ENCODE measurements around the gene FAM174B. TPM values are rescaled to one million over a fixed set of nuclear protein-coding genes. Genes with fewer than 3 reads are reported as not detected.
A peak's percentile ranks its signal among the peaks of the same experiment; 100 is the strongest.

FAM174B gene
- total and polyA plus RNA-seq, 4 donors: 2.5 to 4.5 (median 3.8) TPM

GRCh38 chr15:92657486-92657885, 1.9 kb upstream of the FAM174B start:
- H3K9ac ChIP-seq (ENCODE audit: low read depth in 1 of 2, low read length in 2 of 2): no peak overlapping the region
- WGBS: 95% methylated on average over 5 of the region's 5 CpGs
- H3K27ac ChIP-seq (ENCODE audit: low read depth in 1 of 2, low read length in 2 of 2): no peak overlapping the region
- H3K4me1 ChIP-seq (ENCODE audit: control insufficient read depth in 4 of 4, insufficient read depth in 4 of 4, low read length in 3 of 4): peaks cover 3 to 10% (median 8%) of the 10 kb centered on the region in 4 donors
- H3K36me3 ChIP-seq (ENCODE audit: control insufficient read depth in 4 of 4, insufficient read depth in 3 of 4, low read depth in 1 of 4, low read length in 3 of 4): no peaks in the 10 kb centered on the region
- H3K9me3 ChIP-seq (ENCODE audit: control insufficient read depth in 4 of 4, low read length in 3 of 4): no peaks in the 10 kb centered on the region
- peaks cover 0 to 2% (median 0%) of the 10 kb centered on the region in 4 donors for H3K27me3 ChIP-seq (ENCODE audit: control insufficient read depth in 4 of 4, insufficient read depth in 4 of 4, low read length in 3 of 4)
- TF ChIP-seq RAD21 (IDR thresholded peaks at IDR 0.05) (no peak), ZBTB33 (IDR thresholded peaks at IDR 0.05) (no peak), JUND (IDR thresholded peaks at IDR 0.05) (no peak), RXRA (IDR thresholded peaks at IDR 0.05) (no peak), YY1 (IDR thresholded peaks at IDR 0.05) (no peak), ATF3 (IDR thresholded peaks at IDR 0.05) (no peak), SP1 (IDR thresholded peaks at IDR 0.05) (no peak), FOXA1 (IDR thresholded peaks at IDR 0.05) (no peak), FOXA2 (IDR thresholded peaks at IDR 0.05) (no peak), HNF4G (IDR thresholded peaks at IDR 0.05) (no peak), REST (IDR thresholded peaks at IDR 0.05) (no peak), NR2F2 (IDR thresholded peaks at IDR 0.05) (no peak), CTCF (IDR thresholded peaks at IDR 0.05; ENCODE audit: low read depth, low read length, missing input control) (no peak), EGR1 (IDR thresholded peaks at IDR 0.05; ENCODE audit: low read depth in 2 of 2) (no peak), GABPA (IDR thresholded peaks at IDR 0.05 in 1 of 2, conservative IDR thresholded peaks at IDR 0.05 in 1 of 2) (no peak), HNF4A (conservative IDR thresholded peaks at IDR 0.05) (no peak)
- H3K4me3 ChIP-seq (ENCODE audit: low read depth in 1 of 3, low read length in 3 of 3): no peak overlapping the region
- no peak for DNase-seq (ENCODE audit: low spot score)

- H3K27me3 ChIP-seq (ENCODE audit: control insufficient read depth in 4 of 4, insufficient read depth in 4 of 4, low read length in 3 of 4): peaks cover 0 to 2% (median 0%) of the 10 kb centered on the region in 4 donors
- peaks cover 3 to 10% (median 8%) of the 10 kb centered on the region in 4 donors for H3K4me1 ChIP-seq (ENCODE audit: control insufficient read depth in 4 of 4, insufficient read depth in 4 of 4, low read length in 3 of 4)
- no peak overlapping the region for H3K9ac ChIP-seq (ENCODE audit: low read depth in 1 of 2, low read length in 2 of 2)
- no peaks in the 10 kb centered on the region for H3K36me3 ChIP-seq (ENCODE audit: control insufficient read depth in 4 of 4, insufficient read depth in 3 of 4, low read depth in 1 of 4, low read length in 3 of 4)
- no peaks in the 10 kb centered on the region for H3K9me3 ChIP-seq (ENCODE audit: control insufficient read depth in 4 of 4, low read length in 3 of 4)
- DNase-seq (ENCODE audit: low spot score): no peak
- 88% methylated on average over 6 of the region's 6 CpGs for WGBS
- peak overlapping the region in 1 of 2 donors; percentile 29 for H3K27ac ChIP-seq (ENCODE audit: low read depth in 1 of 2, low read length in 2 of 2)
- peak overlapping the region in 2 of 3 donors; percentile 60 to 76 for H3K4me3 ChIP-seq (ENCODE audit: low read depth in 1 of 3, low read length in 3 of 3)
- TF ChIP-seq FOXA2 (IDR thresholded peaks at IDR 0.05): no peak
- no peak for TF ChIP-seq ATF3 (IDR thresholded peaks at IDR 0.05)
- TF ChIP-seq HNF4G (IDR thresholded peaks at IDR 0.05): no peak
- TF ChIP-seq MAX (IDR thresholded peaks at IDR 0.05): no peak
- TF ChIP-seq GABPA (IDR thresholded peaks at IDR 0.05 in 1 of 2, conservative IDR thresholded peaks at IDR 0.05 in 1 of 2): no peak
- TF ChIP-seq CTCF (IDR thresholded peaks at IDR 0.05; ENCODE audit: low read depth, low read length, missing input control): no peak
- TF ChIP-seq RAD21 (IDR thresholded peaks at IDR 0.05): no peak
- no peak for TF ChIP-seq REST (IDR thresholded peaks at IDR 0.05)
- no peak for TF ChIP-seq NR2F2 (IDR thresholded peaks at IDR 0.05)
- TF ChIP-seq FOXA1 (IDR thresholded peaks at IDR 0.05): no peak
- no peak for TF ChIP-seq JUND (IDR thresholded peaks at IDR 0.05)
- TF ChIP-seq SP1 (IDR thresholded peaks at IDR 0.05): no peak
- TF ChIP-seq HNF4A (conservative IDR thresholded peaks at IDR 0.05): no peak
These were observed 514 bp upstream of the FAM174B start for GRCh38 chr15:92656089-92656488.

All from liver (tissue), 9 donors.